Loucy (cell line): ENCODE measurements around the gene UNC13C.

Source experiments
- H2AFZ ChIP-seq: fragments of 200-600 bp; sonication (generic); 2 replicates; pipeline ENCODE4 v1.6.0; 2016; ENCODE audit warnings: antibody characterized with exemption, mild to moderate bottlenecking, low read length, moderate library complexity
- H3F3A ChIP-seq: fragments of 200-600 bp; 2 replicates; pipeline ENCODE4 v1.6.0; 2016; ENCODE audit warnings: antibody characterized with exemption, low read depth, mild to moderate bottlenecking
- H3K27me3 ChIP-seq: fragments of 200-600 bp; sonication (generic); 2 replicates; pipeline ENCODE4 v1.6.1; 2014; ENCODE audit warnings: low read length, mild to moderate bottlenecking; ENCODE audit not compliant: insufficient read depth, poor library complexity, severe bottlenecking
- H3K36me3 ChIP-seq: fragments of 200-600 bp; sonication (generic); 2 replicates; pipeline ENCODE4 v1.6.1; 2016; ENCODE audit warnings: low read length; ENCODE audit not compliant: insufficient read depth
- H3K4me1 ChIP-seq: fragments of 200-600 bp; sonication (generic); 2 replicates; pipeline ENCODE4 v1.5.1; 2014; ENCODE audit warnings: low read length, mild to moderate bottlenecking; ENCODE audit not compliant: insufficient read depth, poor library complexity, severe bottlenecking
- H3K4me2 ChIP-seq: fragments of 200-600 bp; sonication (generic); 2 replicates; pipeline ENCODE4 v1.6.0; 2014; ENCODE audit warnings: antibody characterized with exemption, low read length, low read depth, mild to moderate bottlenecking; ENCODE audit not compliant: poor library complexity, severe bottlenecking
- H3K4me3 ChIP-seq: fragments of 200-600 bp; sonication (generic); 2 replicates; pipeline ENCODE4 v1.5.1; 2014; ENCODE audit warnings: low read length, mild to moderate bottlenecking, mixed read lengths; ENCODE audit not compliant: poor library complexity, severe bottlenecking
- H3K79me2 ChIP-seq: fragments of 200-600 bp; sonication (generic); 2 replicates; pipeline ENCODE4 v1.6.1; 2014; ENCODE audit warnings: low read length; ENCODE audit not compliant: insufficient read depth
- H3K9ac ChIP-seq: fragments of 200-600 bp; sonication (generic); 2 replicates; pipeline ENCODE4 v1.6.0; 2014; ENCODE audit warnings: mild to moderate bottlenecking, low read depth, low read length, moderate library complexity; ENCODE audit not compliant: poor library complexity, severe bottlenecking
- H3K9me2 ChIP-seq: fragments of 200-600 bp; sonication (generic); replicated peaks from 2 replicates; pipeline ENCODE4 v1.6.1; 2016; ENCODE audit warnings: low read depth, low read length, mixed read lengths
- H3K9me3 ChIP-seq: fragments of 200-600 bp; sonication (generic); 2 replicates; pipeline ENCODE4 v1.6.1; 2014; ENCODE audit warnings: mild to moderate bottlenecking, antibody characterized with exemption, low read length, low read depth; ENCODE audit not compliant: insufficient read depth
- H4K20me1 ChIP-seq: fragments of 200-600 bp; sonication (generic); 2 replicates; pipeline ENCODE4 v1.6.0; 2014; ENCODE audit warnings: antibody characterized with exemption, low read length, mild to moderate bottlenecking; ENCODE audit not compliant: insufficient read depth, poor library complexity, severe bottlenecking
- CTCF ChIP-seq: fragments of 200-600 bp; sonication (generic); conservative IDR thresholded peaks from 2 replicates; pipeline ENCODE4 v1.5.1; 2014; ENCODE audit warnings: mild to moderate bottlenecking, antibody characterized with exemption, low read length
- EZH2phosphoT487 ChIP-seq: fragments of 200-600 bp; IDR thresholded peaks from 2 replicates; pipeline ENCODE4 v1.6.1; 2018; ENCODE audit warnings: antibody characterized with exemption, mild to moderate bottlenecking, moderate library complexity, borderline replicate concordance

UNC13C gene

GRCh38 chr15:54514601-54515000, 536.4 kb downstream of the UNC13C start:
- no peaks in the 10 kb centered on the region for H3K9me3 ChIP-seq
- H3K4me1 ChIP-seq: peaks cover 14% of the 10 kb centered on the region
- H3K79me2 ChIP-seq: no peaks in the 10 kb centered on the region
- no peak overlapping the region for H3K4me3 ChIP-seq
- H3K36me3 ChIP-seq: no peaks in the 10 kb centered on the region
- no peaks in the 10 kb centered on the region for H3F3A ChIP-seq
- no peaks in the 10 kb centered on the region for H3K27me3 ChIP-seq
- no peak overlapping the region for H2AFZ ChIP-seq
- H3K9ac ChIP-seq: no peak overlapping the region
- H4K20me1 ChIP-seq: no peaks in the 10 kb centered on the region
- no peaks in the 10 kb centered on the region for H3K9me2 ChIP-seq
- no peak for TF ChIP-seq EZH2phosphoT487
- TF ChIP-seq CTCF: no peak
- no peak overlapping the region for H3K4me2 ChIP-seq

DNA sequence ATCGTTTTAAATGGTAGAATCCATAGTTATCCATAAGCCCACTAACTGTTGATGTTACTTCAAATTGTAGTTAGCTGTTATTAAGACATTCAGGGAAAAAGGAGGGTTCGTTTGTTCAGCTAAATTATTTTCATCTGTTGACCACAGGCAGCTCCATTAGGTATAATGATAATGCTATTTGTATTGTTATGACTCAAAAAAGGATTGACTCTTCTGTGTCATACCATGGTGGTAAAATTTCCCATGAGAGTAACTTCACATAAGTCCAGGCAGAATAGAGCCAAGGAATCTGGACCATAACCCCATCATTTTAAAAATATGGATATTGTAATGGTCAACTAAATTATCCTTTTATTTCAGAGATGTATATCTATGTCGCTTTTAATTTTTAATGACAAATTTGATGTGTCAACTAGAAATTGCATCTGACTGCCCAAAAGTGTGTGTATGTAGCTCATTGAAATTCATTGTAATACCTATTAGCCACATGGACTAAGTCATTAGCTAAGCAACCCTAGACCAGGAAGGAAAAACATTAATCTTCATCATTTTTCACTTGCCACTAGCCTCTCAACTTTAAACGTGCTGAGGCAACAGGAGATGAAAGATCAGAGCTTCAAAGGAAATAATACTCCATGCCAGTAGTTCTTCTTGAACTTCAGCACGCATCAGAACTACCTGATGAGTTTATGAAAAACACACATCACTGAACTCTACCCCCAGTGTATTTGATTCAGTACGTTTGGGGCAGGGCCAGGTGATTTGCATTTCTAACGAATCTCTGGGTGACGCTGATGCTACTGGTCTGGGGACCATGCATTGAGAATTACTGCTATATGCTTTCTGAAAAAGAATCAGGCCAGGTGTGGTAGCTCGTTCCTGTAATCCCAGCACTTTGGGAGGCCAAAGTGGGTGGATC, 537.7 kb downstream of the UNC13C start:
- Histone ChIP-seq H3K27me3 (no peaks in the 10 kb centered on the region), H3K79me2 (no peaks in the 10 kb centered on the region), H3K9me2 (no peaks in the 10 kb centered on the region), H3K4me1 (peaks cover 26% of the 10 kb centered on the region), H3K36me3 (no peaks in the 10 kb centered on the region), H2AFZ (no peak overlapping the region), H4K20me1 (no peaks in the 10 kb centered on the region), H3K4me2 (no peak overlapping the region), H3K9me3 (no peaks in the 10 kb centered on the region), H3F3A (no peaks in the 10 kb centered on the region), H3K4me3 (no peak overlapping the region), H3K9ac (no peak overlapping the region)
- no peak for TF ChIP-seq CTCF
- TF ChIP-seq EZH2phosphoT487: no peak

DNA sequence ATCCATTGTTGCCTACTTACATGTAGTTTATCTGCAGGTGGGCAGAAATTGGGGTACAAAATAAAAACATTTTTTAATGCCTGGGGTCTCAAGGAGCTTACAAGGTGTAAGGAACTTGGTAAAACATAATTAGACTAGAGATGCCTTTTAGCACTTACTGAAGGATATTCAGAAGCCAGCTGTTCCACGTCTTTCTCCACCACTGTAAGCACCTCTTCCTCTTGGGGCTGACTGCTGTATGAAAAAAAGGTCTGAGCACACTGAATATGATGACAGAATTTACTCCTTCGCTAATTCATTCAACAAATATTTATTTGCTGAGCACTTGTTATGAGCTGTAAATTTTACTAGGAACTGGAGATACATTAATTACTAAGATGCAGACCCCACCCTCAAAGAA, 539.1 kb downstream of the UNC13C start:
- Histone ChIP-seq H3K27me3 (no peaks in the 10 kb centered on the region), H3K9me3 (no peaks in the 10 kb centered on the region), H3K4me3 (no peak overlapping the region), H3K4me1 (peaks cover 36% of the 10 kb centered on the region), H3K79me2 (no peaks in the 10 kb centered on the region), H4K20me1 (no peaks in the 10 kb centered on the region), H3K36me3 (no peaks in the 10 kb centered on the region), H3K9me2 (no peaks in the 10 kb centered on the region), H3K9ac (no peak overlapping the region), H3F3A (no peaks in the 10 kb centered on the region), H2AFZ (no peak overlapping the region), H3K4me2 (no peak overlapping the region)
- TF ChIP-seq CTCF: no peak
- TF ChIP-seq EZH2phosphoT487: no peak
